GM23338 (cell line): ENCODE results near the gene CTU1. TPM values are rescaled to one million over a fixed set of nuclear protein-coding genes. Genes with fewer than 3 reads are reported as not detected.

Experiments used
- ATAC-seq: fragments of 200-7000 bp; cut with Tn5 transposase; 3 replicates; pipeline ENCODE4 v1.9.1; 2020
- DNase-seq: peaks from one replicate; pipeline ENCODE4 v3.0.0-alpha.2; 2015; ENCODE audit warnings: low spot score
- H2AFZ ChIP-seq: fragments of 200-600 bp; sonication (generic); 2 replicates; pipeline ENCODE4 v1.8.0; 2016; ENCODE audit warnings: antibody characterized with exemption, mild to moderate bottlenecking, moderate library complexity
- H3F3A ChIP-seq: fragments of 200-600 bp; sonication (generic); replicated peaks from 2 replicates; pipeline ENCODE4 v1.8.0; 2017; ENCODE audit warnings: antibody characterized with exemption, mixed run types, low read depth
- H3K27ac ChIP-seq: fragments of 200-600 bp; sonication (generic); 2 replicates; pipeline ENCODE4 v1.6.1; 2016; ENCODE audit warnings: low read depth
- H3K27me3 ChIP-seq: fragments of 200-600 bp; sonication (generic); 2 replicates; pipeline ENCODE4 v1.8.0; 2016; ENCODE audit warnings: mild to moderate bottlenecking, mixed run types, moderate library complexity; ENCODE audit not compliant: insufficient read depth
- H3K36me3 ChIP-seq: fragments of 200-600 bp; sonication (generic); 2 replicates; pipeline ENCODE4 v1.8.0; 2016; ENCODE audit warnings: mild to moderate bottlenecking; ENCODE audit not compliant: insufficient read depth
- H3K4me1 ChIP-seq: fragments of 200-600 bp; sonication (generic); 2 replicates; pipeline ENCODE4 v1.8.0; 2016; ENCODE audit warnings: mild to moderate bottlenecking, moderate library complexity; ENCODE audit not compliant: insufficient read depth
- H3K4me2 ChIP-seq: fragments of 200-600 bp; sonication (generic); 2 replicates; pipeline ENCODE4 v1.7.1; 2017; ENCODE audit warnings: mixed run types
- H3K4me3 ChIP-seq: fragments of 200-600 bp; sonication (generic); 2 replicates; pipeline ENCODE4 v1.6.1; 2016; ENCODE audit warnings: mixed run types
- H3K79me2 ChIP-seq: fragments of 200-600 bp; sonication (generic); replicated peaks from 2 replicates; pipeline ENCODE4 v1.8.0; 2017; ENCODE audit warnings: mild to moderate bottlenecking; ENCODE audit not compliant: insufficient read depth
- H3K9me2 ChIP-seq: fragments of 200-600 bp; sonication (generic); 2 replicates; pipeline ENCODE4 v1.8.0; 2017; ENCODE audit not compliant: insufficient read depth
- H4K20me1 ChIP-seq: fragments of 200-600 bp; sonication (generic); replicated peaks from 2 replicates; pipeline ENCODE4 v1.8.0; 2017; ENCODE audit warnings: mild to moderate bottlenecking; ENCODE audit not compliant: insufficient read depth
- H3K27ac Mint-ChIP-seq: 2 replicates; pipeline ENCODE4 v1.8.0; 2020; ENCODE audit warnings: inconsistent platforms, mild to moderate bottlenecking, moderate library complexity, mixed read lengths
- H3K27me3 Mint-ChIP-seq: 3 replicates; pipeline ENCODE4 v1.8.0; 2022; ENCODE audit warnings: low read depth, mild to moderate bottlenecking, moderate library complexity, mixed read lengths, inconsistent platforms; ENCODE audit not compliant: insufficient read depth, poor library complexity
- H3K36me3 Mint-ChIP-seq: 3 replicates; pipeline ENCODE4 v1.8.0; 2021; ENCODE audit warnings: low read depth, mild to moderate bottlenecking, inconsistent platforms, moderate library complexity, mixed read lengths
- H3K4me1 Mint-ChIP-seq: 3 replicates; pipeline ENCODE4 v1.8.0; 2020; ENCODE audit warnings: mild to moderate bottlenecking, inconsistent platforms, mixed read lengths
- H3K4me3 Mint-ChIP-seq: 3 replicates; pipeline ENCODE4 v1.8.0; 2021; ENCODE audit warnings: moderate library complexity, mild to moderate bottlenecking, inconsistent platforms, mixed read lengths
- H3K9me3 Mint-ChIP-seq: 3 replicates; pipeline ENCODE4 v1.8.0; 2020; ENCODE audit warnings: moderate library complexity, mild to moderate bottlenecking, inconsistent platforms, mixed read lengths
- ETS1 ChIP-seq: IDR thresholded peaks from 2 replicates; pipeline ENCODE4 v1.6.1; 2016; ENCODE audit warnings: antibody characterized with exemption
- EZH2phosphoT487 ChIP-seq: fragments of 200-600 bp; sonication (generic); IDR thresholded peaks from one replicate; pipeline ENCODE4 v1.8.1; 2018; ENCODE audit warnings: antibody characterized with exemption; ENCODE audit not compliant: unreplicated experiment
- JUNB ChIP-seq: IDR thresholded peaks from one replicate; pipeline ENCODE4 v1.6.1; 2016; ENCODE audit warnings: antibody characterized with exemption; ENCODE audit not compliant: unreplicated experiment
- POLR2AphosphoS5 ChIP-seq: IDR thresholded peaks from 2 replicates; pipeline ENCODE4 v1.6.1; 2016; ENCODE audit warnings: antibody characterized with exemption, low read depth
- REST ChIP-seq: IDR thresholded peaks from one replicate; pipeline ENCODE4 v1.6.1; 2018; ENCODE audit warnings: antibody characterized with exemption; ENCODE audit not compliant: unreplicated experiment
- ZNF114 ChIP-seq: fragments of 250-450 bp; sonication (Bioruptor Pico); IDR thresholded peaks from 2 replicates; pipeline ENCODE4 v1.5.0; 2020; ENCODE audit warnings: mild to moderate bottlenecking, moderate library complexity
- ZNF462 ChIP-seq: fragments of 250-450 bp; sonication (Bioruptor Pico); IDR thresholded peaks from 2 replicates; pipeline ENCODE4 v1.5.0; 2020; ENCODE audit warnings: mild to moderate bottlenecking, moderate library complexity
- polyA plus RNA-seq: library from polyadenylated mRNA; unstranded; fragments of >200 nt; fragmentation: Nextera tagmentation; extraction: Ambion mirVana; gene quantifications from 2 replicates; pipeline ENCODE4 v1.2.1, GENCODE V29; 2016
- total RNA-seq: library from RNA; depleted of rRNA; stranded (reverse); fragments of >200 nt; shearing (Covaris generic); gene quantifications from 2 replicates; pipeline ENCODE4 v1.2.3, GENCODE V29; 2014

Gene CTU1
- total and polyA plus RNA-seq, 2 experiments from 2014 or later, result 3.7 to 18.8 TPM

- TF ChIP-seq ZNF462 (CRISPR knock-in tag) (no peak), POLR2AphosphoS5 (no peak), ZNF114 (CRISPR knock-in tag) (no peak)
Measured at GRCh38 chr19:51121257-51121656, 13.0 kb upstream of the CTU1 start (continued).

GRCh38 chr19:51120160-51120559 is 12.0 kb upstream of the CTU1 start:
- H3K27ac Mint-ChIP-seq, result peak overlapping the region; percentile 81; the same call in 1 of the 2 replicates
- no peaks in the 10 kb centered on the region for H3K79me2 ChIP-seq
- H2AFZ ChIP-seq, result no peak overlapping the region

More at GRCh38 chr19:51120160-51120559, 12.0 kb upstream of the CTU1 start:
- no peak overlapping the region for H3K4me2 ChIP-seq
- no peak overlapping the region for H3K4me3 Mint-ChIP-seq
- no peaks in the 10 kb centered on the region; the same call in 1 of the 3 replicates for H3K9me3 Mint-ChIP-seq
- H3K36me3 ChIP-seq, result no peaks in the 10 kb centered on the region
- no peak overlapping the region for H3K27ac ChIP-seq
- H3K4me1 ChIP-seq, result no peaks in the 10 kb centered on the region
- H3K27me3 Mint-ChIP-seq, result peaks cover 11% of the 10 kb centered on the region
- H4K20me1 ChIP-seq, result no peaks in the 10 kb centered on the region
- no peak for DNase-seq
- TF ChIP-seq ETS1 (no peak), EZH2phosphoT487 (no peak), REST (no peak), JUNB (no peak)
- H3K36me3 Mint-ChIP-seq, result no peaks in the 10 kb centered on the region; the same call in 2 of the 3 replicates
- H3F3A ChIP-seq, result no peaks in the 10 kb centered on the region
- no peak overlapping the region for H3K4me3 ChIP-seq
- no peaks in the 10 kb centered on the region for H3K27me3 ChIP-seq
- peaks cover 4% of the 10 kb centered on the region; the same call in 2 of the 3 replicates for H3K4me1 Mint-ChIP-seq
- no peaks in the 10 kb centered on the region for H3K9me2 ChIP-seq
- ATAC-seq, result no peak
